EH (cell line): ENCODE results near the gene MOK.

ENCODE experiments used
- DNase-seq: peaks from one replicate; pipeline ENCODE4 v3.0.0-alpha.2; 2015; ENCODE audit warnings: low read depth

Gene MOK

DNA sequence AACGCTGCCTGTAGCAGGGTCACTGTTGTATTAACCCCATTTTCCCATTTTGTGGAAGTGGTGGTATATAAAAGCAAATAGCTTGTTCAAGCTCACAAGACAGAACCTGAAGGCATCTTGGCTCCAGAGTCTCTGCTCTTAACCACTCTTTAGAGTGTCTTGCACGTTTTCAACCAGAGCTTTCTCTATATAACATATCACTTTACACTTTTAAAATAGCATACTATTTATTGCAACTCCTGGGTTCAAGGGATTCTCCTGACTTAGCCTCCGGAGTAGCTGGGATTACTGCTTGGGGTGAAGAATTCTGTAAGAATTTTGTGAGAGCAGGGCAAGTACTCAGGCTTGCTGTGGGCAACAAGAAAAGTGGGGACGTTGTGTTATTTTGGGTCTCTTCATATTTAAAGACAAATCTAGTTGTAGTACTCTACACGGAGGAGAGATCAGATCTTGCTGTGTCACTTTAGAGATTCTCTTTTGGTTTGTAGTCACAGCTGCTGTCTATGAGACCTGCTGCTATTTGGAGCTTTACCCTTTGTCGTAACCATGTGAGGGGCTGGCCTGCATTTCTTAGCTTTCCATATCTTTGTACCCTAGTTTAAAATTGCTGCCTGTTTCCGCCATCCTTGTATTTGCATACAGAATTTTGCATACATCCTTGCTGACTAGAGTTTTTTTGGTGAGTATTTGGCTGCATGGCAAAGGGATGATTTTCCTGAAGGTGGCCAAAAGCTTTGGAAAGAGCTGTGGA is 124.5 kb downstream of the MOK start:
- no peak for DNase-seq
